NCI-H2227 (cell line): Measurements from ENCODE around the gene ZNF584.
A peak's percentile ranks its signal among the peaks of the same experiment; 100 is the strongest.
"Not testable (repeated sequence)": the region's sequence is repeated elsewhere in the genome, so short reads cannot be mapped to it uniquely, and the experiment has no call there.

Source experiments
- DNase-seq: peaks from one replicate; lab custom pipeline; 2025; ENCODE audit not compliant: unreplicated experiment; lab: John Stamatoyannopoulos, UW

Gene ZNF584

DNA sequence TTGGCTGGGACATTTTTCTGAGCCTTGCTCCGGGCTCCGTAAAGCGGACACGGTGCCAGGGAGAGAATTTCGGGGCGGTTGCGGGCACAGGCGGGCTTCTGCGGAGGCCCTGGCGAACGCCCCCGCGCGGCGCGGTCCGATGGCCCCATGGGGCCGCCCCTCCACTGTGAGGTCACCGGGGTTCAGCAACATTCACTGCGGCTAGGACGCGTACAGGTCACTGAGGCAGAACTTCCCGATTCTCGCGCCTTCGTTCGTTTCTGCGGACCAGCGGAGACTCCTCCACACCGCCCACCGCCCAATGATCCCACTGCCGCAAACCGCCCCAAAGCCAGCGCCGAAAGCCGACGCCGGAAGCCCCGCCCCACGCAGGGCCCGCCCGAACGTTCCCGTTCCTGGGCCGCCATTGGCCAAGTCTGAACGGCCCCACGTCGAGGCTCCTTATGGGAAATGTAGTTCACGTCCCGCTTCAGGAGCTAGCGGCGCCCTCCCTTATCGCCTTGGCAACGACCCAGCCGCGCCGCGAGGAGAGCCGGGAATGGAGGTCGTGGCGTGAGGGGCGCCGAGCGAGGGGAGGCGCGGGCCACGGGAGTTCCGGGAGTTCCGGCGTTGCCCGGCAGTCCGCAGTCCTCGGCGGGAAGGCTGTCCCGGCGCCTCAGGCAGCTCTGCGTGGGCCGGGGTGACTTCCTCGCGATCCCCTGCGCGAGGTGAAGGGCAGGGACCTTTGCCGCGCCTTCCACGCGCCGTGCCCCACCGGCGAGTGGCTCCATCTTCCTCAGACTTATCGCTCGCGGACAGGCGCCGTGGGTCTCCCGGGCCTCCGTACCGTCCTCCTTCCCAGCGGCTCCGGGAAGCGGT lies at the start of gene ZNF584:
Gene ZNF584 (plus strand): TSS at position 498 of the 858 bp plus-strand sequence. CDS start 499 bp downstream, outside the sequence.
- peak; percentile 100 for DNase-seq

GRCh38 chr19:58361900-58362271 lies 46.6 kb upstream of the ZNF584 start:
- peak; percentile 91 for DNase-seq

- peak; percentile 100 for DNase-seq
Measured at GRCh38 chr19:58362272-58362994, 46.0 kb upstream of the ZNF584 start, which contains the start of gene ZNF497. Gene ZNF497 (minus strand): TSS chr19:58362751. CDS start chr19:58357635, 5,116 bp downstream.

GRCh38 chr19:58364146-58364545 lies 44.3 kb upstream of the ZNF584 start:
- DNase-seq = no peak

- DNase-seq = no peak
Measured at GRCh38 chr19:58366585-58367430, 41.6 kb upstream of the ZNF584 start.

DNA sequence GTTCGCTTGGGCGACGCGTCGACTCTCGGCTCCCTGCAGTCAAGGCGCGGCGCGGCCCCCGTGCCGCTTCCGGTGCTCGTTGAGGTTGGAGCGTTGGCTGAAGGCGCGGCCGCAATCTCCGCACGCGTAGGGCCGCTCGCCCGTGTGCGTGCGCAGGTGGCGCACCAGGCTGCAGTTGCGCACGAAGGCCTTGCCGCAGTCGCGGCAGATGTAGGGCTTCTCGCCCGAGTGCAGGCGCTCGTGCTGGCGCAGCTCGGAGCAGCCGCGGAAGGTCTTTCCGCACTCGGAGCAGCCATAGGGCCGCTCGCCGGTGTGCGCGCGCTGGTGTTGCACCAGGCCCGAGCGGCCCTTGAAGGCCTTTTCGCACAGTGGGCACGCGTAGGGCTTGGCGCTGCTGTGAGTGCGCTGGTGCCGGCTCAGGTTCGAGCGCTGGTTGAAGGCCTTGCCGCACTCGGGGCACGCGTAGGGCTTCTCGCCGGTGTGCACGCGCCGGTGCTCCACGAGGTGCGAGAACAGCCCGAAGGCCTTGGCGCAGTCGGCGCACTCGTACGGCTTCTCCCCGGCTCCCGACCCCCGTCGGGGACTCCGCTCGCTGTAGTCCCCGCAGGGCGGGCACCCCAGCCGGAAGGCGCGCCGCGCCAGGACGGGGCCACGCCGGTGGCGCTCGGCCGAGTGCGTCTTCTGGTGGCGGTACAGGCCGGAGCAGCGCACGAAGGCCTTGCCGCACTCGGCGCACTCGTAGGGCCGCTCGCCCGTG lies 40.6 kb upstream of the ZNF584 start:
- no peak for DNase-seq

- DNase-seq = no peak
Measured at GRCh38 chr19:58368561-58369360, 39.7 kb upstream of the ZNF584 start.

GRCh38 chr19:58372311-58373133 lies 35.9 kb upstream of the ZNF584 start:
- DNase-seq = no peak

DNA sequence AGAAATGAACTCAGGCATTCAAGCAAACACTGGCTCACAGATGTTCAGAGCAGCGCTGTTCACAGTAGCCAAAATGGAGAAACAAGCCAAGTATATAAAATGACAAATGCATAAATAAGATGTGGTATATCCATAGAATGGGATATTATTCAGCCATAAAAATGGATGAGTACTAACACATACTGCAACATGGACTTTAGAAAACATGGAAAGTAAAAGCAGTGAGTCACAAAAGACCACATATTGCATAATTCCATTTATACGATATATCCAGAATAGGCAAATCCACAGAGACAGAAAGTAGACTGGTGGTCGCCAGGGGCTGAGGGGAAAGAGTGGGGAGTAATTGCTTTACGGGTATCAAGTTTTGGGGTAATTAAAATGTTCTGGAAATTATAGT lies 34.2 kb upstream of the ZNF584 start:
- DNase-seq = no peak

DNA sequence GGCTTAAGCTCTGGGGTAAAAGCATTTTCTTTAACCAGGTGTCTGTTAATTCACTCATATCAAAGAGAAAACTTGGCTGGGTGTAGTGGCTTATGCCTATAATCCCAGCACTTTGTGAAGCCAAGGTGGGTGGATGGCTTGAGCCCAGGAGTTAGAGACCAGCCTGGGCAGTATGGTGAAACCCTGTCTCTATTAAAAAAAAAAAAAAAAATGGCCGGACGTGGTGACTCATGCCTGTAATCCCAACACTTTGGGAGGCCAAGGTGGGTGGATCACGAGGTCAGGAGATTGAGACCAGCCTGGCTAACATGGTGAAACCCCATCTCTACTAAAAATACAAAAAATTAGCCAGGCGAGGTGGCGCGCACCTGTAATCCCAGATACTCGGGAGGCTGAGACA lies 31.7 kb upstream of the ZNF584 start:
- not testable (repeated sequence) for DNase-seq

- DNase-seq = no peak
Measured at GRCh38 chr19:58379246-58379645, 29.2 kb upstream of the ZNF584 start.

- DNase-seq = no peak
Measured at GRCh38 chr19:58380037-58380661, 28.3 kb upstream of the ZNF584 start.

- DNase-seq = peak; percentile 100
Measured at GRCh38 chr19:58380662-58381459, 27.6 kb upstream of the ZNF584 start, which contains the start of gene ZNF837. Gene ZNF837 (minus strand): TSS chr19:58381030. CDS start chr19:58369332, 11,698 bp downstream.

- DNase-seq = peak; percentile 82
Measured at GRCh38 chr19:58381460-58382212, 26.8 kb upstream of the ZNF584 start.

GRCh38 chr19:58382997-58383603 lies 25.3 kb upstream of the ZNF584 start:
- DNase-seq = no peak

- no peak for DNase-seq
Measured at GRCh38 chr19:58385313-58385890, 23.0 kb upstream of the ZNF584 start.
